ENCODE data around the gene FAM163B.

DNA sequence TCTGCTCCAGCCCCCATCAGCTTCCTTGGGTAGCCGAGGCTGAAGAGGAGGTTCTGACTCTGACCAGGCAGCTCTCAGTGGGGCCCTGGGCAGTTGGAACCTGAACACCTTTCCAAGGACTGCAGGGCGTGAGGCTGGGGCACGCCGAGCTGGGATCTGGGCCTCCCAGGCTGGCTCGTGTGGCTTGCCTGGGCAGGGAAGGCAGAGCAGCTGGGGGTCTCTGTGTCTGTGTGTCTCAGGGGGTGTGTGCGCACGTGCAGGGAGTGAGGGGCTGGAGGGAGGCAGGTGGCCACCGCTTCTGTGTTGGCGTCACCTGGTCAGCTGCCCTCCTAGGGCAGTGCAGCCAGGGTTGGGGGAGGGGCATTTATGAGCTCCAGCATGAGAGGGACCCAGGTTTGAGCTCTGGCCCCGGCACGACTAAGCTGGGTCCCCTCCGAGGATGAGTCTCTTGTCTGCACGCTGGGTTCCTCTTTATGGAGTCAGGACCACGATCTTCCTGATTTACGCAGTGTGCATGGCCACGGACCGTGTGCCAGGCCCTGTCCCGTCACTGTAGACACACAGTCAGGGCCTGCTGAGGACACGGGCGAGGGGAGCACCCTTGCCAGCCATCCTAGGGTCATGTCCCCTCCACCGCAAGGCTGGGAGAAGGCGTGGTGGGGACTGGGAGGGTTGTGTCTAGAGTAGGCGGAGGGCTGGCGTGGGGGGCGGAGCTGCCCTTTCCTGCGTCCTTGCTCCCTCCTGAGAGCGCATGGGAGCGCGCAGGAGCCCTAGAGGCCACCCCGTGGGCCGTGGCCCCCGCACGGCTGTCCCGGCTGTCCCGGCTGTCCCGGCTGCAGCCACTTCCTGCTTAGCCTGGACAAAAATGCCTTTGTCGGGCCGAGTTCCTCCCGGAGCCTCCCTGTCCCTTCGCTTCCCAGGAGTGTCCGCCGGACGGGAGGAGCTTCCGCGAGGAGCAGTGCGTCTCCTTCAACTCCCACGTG, 70.0 kb downstream of the FAM163B start:
- no peak for TF ChIP-seq EZH2phosphoT487 (IDR thresholded peaks at IDR 0.05; ENCODE audit: low read depth, severe bottlenecking, unreplicated experiment)
- TF ChIP-seq, protein P1, sequence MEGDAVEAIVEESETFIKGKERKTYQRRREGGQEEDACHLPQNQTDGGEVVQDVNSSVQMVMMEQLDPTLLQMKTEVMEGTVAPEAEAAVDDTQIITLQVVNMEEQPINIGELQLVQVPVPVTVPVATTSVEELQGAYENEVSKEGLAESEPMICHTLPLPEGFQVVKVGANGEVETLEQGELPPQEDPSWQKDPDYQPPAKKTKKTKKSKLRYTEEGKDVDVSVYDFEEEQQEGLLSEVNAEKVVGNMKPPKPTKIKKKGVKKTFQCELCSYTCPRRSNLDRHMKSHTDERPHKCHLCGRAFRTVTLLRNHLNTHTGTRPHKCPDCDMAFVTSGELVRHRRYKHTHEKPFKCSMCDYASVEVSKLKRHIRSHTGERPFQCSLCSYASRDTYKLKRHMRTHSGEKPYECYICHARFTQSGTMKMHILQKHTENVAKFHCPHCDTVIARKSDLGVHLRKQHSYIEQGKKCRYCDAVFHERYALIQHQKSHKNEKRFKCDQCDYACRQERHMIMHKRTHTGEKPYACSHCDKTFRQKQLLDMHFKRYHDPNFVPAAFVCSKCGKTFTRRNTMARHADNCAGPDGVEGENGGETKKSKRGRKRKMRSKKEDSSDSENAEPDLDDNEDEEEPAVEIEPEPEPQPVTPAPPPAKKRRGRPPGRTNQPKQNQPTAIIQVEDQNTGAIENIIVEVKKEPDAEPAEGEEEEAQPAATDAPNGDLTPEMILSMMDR (IDR thresholded peaks at IDR 0.05; ENCODE audit: poor library complexity): no peak

Measured in hepatocyte (in vitro differentiated cells).